NCI-H748 treated with DMSO at 0.1 percent for 48 hours (cell line): ENCODE measurements around the gene ATP2B2.
"Not testable (repeated sequence)": the region's sequence is repeated elsewhere in the genome, so short reads cannot be mapped to it uniquely, and the experiment has no call there.

ENCODE experiments used
- DNase-seq: peaks from one replicate; lab custom pipeline; 2025; lab: John Stamatoyannopoulos, UW

ATP2B2 gene

DNA sequence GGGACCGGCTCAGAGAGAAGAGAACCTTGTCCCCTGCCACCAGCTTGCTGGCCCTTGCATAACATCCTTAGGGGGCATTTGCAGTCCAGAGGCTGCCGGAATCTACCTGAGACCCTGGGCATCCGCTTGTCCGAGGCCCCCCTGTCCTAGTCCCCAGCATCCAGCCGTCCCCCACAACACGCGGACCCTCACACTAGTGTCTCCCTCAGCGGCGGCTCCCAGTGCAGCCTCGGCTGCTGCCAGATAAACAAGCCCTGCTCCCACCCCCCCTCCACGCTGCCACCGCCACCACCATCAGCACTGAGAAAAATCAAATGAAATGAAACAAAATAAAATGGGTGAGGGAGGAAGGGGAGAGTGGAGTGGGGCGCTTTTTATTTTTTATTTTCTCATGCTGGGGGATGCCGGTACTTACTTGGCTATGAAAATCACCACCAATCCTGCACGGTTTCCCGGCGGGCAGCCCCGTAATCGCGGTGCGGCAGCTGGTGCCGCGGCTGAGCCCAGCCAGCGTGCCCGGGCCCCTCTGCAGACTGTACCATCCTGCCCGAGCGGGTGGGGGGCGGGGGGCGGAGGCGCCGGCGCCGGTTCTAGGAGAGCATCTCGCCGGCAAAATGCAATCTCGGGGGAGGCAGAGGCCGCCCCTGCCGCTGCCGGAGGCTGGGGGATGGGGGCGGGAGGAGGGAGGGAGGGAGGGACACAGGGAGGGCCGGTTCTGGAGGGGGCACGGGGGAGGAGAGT lies at the start of gene ATP2B2:
Gene ATP2B2 (minus strand): TSS at position 537 of the 741 bp plus-strand sequence. CDS start 56,043 bp downstream, outside the sequence.
- peak; percentile 4 for DNase-seq

DNA sequence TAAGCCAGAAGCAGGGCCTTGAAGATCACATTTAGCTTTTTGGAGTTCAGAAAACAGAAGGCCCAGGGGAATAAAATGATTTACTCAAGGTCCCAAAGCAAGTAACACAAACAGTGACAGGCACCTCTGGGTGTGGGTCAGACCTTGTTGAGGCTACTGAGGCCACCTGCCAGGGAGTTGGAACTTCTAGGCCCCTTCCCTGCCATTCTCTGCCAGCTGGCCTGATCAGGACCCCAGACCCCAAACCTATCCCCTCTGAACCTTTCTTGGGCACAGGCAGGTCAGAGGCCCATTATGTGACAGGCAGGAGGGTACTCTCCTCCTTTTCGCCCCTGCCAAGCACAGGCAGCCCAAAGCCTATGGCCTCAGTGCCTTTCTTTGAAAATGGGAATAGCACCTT lies 49.4 kb upstream of the ATP2B2 start:
- no peak for DNase-seq

- no peak for DNase-seq
These were observed 48.8 kb upstream of the ATP2B2 start for GRCh38 chr3:10554236-10554611.

GRCh38 chr3:10553591-10554235 lies 48.3 kb upstream of the ATP2B2 start:
- DNase-seq = no peak

DNA sequence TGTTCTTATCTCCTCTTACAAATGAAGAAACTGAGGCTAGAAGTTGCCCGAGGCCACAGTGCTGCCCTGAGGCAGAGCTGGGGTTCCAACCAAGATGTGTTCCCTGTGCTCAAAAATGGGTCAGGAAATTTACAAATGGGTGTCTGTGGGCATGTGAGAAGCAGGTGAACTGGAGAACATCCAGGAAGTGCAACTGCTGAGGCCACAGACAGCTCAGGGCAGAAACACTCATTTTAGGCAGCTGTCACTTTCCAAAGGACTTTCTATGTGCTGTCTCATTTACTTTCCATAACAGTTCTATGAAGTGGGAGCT lies 47.2 kb upstream of the ATP2B2 start:
- DNase-seq = no peak

GRCh38 chr3:10551821-10552630 lies 46.6 kb upstream of the ATP2B2 start:
- no peak for DNase-seq

DNA sequence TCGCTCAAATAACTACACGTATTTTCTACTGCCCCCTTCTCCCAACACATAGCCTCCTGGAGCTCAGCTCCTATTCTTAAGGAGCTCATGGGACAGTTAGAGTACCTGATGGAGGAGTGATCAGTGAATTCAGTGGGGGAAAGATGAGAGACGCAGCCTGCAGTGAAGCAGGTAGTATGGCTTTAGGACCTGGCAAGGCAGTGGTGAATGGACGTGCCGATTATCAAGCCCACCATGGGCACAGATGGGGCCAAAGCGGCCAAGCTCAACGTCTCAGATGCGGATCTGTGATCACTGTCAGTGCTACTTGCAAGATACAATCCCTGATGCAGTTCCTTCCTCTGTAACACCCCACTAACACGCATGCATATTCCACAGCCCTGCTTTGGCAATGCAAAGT lies 45.8 kb upstream of the ATP2B2 start:
- no peak for DNase-seq

DNA sequence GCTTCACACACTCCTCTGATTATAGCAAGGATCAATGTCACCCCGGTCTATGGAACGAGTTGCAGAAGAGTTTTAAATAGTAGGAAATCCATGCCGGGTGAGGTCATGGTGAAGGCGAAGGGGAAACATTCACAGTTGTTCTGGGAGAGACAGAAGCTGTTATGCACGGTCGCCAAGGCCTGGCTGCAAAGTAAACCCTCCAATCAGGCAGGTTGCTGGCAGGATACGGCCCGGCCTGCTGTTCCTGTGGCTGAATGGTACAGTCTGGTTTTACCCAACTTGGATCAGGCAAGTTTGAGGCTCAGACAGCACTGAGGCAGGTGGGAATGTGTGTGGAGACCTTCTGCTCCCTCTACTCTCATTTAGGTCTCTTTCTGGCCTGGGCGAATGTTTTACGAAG lies 45.3 kb upstream of the ATP2B2 start:
- DNase-seq = no peak

- no peak for DNase-seq
These were observed 44.3 kb upstream of the ATP2B2 start for GRCh38 chr3:10549617-10550230.

DNA sequence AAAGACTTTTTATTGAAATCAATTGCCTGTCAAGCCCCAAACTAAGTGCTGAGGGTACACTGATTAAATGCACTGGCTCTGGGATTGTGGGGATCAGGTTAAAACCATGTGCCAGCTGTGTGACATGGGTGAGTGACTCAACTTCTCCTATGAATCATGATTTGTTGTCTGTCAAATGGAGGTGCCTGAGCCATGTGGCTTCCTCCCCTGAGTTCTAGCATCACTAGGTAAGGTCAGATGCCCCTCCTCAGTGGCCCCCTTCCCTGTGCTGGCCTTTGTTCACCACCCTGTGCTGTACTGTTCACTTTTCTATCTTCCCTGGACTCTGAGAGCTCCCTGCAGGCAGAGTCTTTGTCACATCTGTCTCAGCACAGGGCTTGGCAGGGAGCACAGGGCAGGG lies 43.6 kb upstream of the ATP2B2 start:
- no peak for DNase-seq

GRCh38 chr3:10547841-10548783 lies 42.7 kb upstream of the ATP2B2 start:
- no peak for DNase-seq

- DNase-seq = no peak
These were observed 42.0 kb upstream of the ATP2B2 start for GRCh38 chr3:10547413-10547812.

- no peak for DNase-seq
These were observed 41.5 kb upstream of the ATP2B2 start for GRCh38 chr3:10546820-10547263.

GRCh38 chr3:10546181-10546624 lies 40.8 kb upstream of the ATP2B2 start:
- no peak for DNase-seq

- DNase-seq = no peak
These were observed 37.1 kb upstream of the ATP2B2 start for GRCh38 chr3:10542518-10542917.

- not testable (repeated sequence) for DNase-seq
These were observed 35.0 kb upstream of the ATP2B2 start for GRCh38 chr3:10540347-10540746.

DNA sequence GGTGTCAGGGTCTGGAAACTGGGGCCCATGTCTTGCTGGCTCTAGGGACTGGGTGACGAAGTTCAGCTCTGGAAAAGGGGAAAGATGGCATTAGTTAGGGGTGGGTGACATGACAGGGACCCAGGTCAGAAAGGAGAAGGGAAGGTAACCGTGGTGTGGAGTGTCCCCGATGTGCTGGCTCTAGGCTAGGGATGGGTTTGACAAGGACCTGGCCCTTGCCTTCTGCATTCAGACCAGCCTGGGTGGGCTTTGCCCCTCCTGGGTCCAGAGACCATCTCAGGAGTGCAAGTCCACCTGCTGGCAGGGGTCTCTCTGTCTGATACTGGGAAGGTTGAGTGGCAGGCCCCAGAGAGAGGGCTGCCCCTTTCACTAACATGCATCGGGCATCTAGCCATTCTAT lies 28.7 kb upstream of the ATP2B2 start:
- DNase-seq = no peak

DNA sequence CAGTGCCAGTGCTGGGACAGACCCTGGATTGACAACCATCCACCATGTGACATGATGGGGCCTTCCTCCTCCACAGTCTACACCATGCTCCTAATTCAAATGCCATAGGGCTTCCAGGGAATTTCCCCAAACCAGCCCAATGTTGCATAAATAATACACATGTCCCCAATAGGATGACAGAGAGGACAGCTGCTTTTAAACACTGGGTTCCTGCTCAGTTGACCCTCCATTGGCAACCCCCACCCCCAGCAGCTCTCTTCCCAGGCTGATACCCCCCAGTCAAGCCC lies 28.3 kb upstream of the ATP2B2 start:
- DNase-seq = no peak

- no peak for DNase-seq
These were observed 27.8 kb upstream of the ATP2B2 start for GRCh38 chr3:10532939-10533736.

DNA sequence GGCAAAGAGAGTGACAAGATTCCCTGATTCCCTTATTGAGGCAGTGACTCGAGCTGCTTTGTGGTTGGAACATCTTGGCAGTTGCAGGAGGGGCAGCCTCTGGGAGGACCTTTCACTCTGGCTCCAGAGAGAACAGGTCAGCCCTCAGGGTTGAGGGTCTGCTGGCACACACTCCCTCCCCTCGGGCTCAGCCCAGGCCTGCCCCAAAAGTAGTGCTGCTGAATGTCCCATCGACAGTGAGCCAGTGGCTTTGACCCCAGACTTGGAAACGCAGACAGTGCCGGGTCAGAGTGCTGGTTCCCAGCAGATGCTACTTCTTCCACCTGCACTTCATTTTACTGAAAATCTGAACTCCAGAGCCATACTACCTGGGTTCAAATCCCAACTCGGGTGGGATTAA lies 25.6 kb upstream of the ATP2B2 start:
- no peak for DNase-seq

DNA sequence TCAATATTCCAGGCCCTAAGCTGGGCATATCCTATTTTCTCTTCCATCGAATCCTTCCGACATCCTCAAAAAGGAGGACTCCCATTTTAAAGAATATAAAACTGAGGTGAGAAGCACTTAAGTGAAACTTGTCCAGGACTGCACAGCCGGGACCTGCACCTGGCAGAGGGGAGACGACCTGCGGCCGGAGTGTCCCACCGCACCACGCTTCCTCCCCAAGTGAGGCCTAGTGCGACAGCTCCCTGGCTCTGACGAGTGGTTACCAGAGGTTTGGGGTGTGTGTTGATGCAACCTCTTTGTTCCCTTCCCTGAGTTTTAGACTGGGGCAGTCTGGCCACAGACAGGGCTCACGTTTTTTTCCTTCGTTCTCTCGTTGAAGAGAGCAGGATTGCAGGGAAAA lies 24.9 kb upstream of the ATP2B2 start:
- no peak for DNase-seq
